RWPE2 (cell line): Measurements from ENCODE around the gene TRANK1.
A peak's percentile ranks its signal among the peaks of the same experiment; 100 is the strongest.

ENCODE experiments used
- ATAC-seq: fragments of 200-7000 bp; cut with Tn5 transposase; 3 replicates; pipeline ENCODE4 v1.9.1; 2021; ENCODE audit warnings: low read depth
- DNase-seq: peaks from one replicate; pipeline ENCODE4 v3.0.0-alpha.2; 2020; ENCODE audit warnings: low spot score
- H3K27ac ChIP-seq: fragments of 450-650 bp; 2 replicates; pipeline ENCODE4 v1.5.1; 2017; ENCODE audit warnings: mild to moderate bottlenecking; ENCODE audit not compliant: poor library complexity, severe bottlenecking
- H3K27me3 ChIP-seq: fragments of 250-450 bp; sonication (Bioruptor Pico); 2 replicates; pipeline ENCODE4 v1.5.1; 2021; ENCODE audit warnings: mild to moderate bottlenecking, moderate library complexity; ENCODE audit not compliant: insufficient read depth, poor library complexity, severe bottlenecking
- H3K36me3 ChIP-seq: fragments of 250-450 bp; sonication (Bioruptor Pico); 2 replicates; pipeline ENCODE4 v1.5.1; 2020; ENCODE audit warnings: low read depth, mild to moderate bottlenecking, moderate library complexity
- H3K4me1 ChIP-seq: fragments of 250-450 bp; sonication (Bioruptor Pico); 2 replicates; pipeline ENCODE4 v1.5.1; 2021; ENCODE audit warnings: mild to moderate bottlenecking, moderate library complexity; ENCODE audit not compliant: insufficient read depth, poor library complexity, severe bottlenecking
- H3K4me3 ChIP-seq: fragments of 250-450 bp; sonication (Bioruptor Pico); 2 replicates; pipeline ENCODE4 v1.5.1; 2021; ENCODE audit warnings: mild to moderate bottlenecking, moderate library complexity; ENCODE audit not compliant: severe bottlenecking
- H3K9me3 ChIP-seq: fragments of 250-450 bp; sonication (Bioruptor Pico); 2 replicates; pipeline ENCODE4 v1.5.1; 2021; ENCODE audit warnings: mild to moderate bottlenecking, moderate library complexity; ENCODE audit not compliant: severe bottlenecking
- CTCF ChIP-seq: fragments of 450-650 bp; IDR thresholded peaks from one replicate; pipeline ENCODE4 v1.5.1; 2017; ENCODE audit warnings: mild to moderate bottlenecking, moderate library complexity; ENCODE audit not compliant: poor library complexity, severe bottlenecking

Gene TRANK1

GRCh38 chr3:36991147-36991546 is 46.3 kb upstream of the TRANK1 start:
- no peak overlapping the region for H3K27ac ChIP-seq
- DNase-seq = no peak
- H3K4me1 ChIP-seq = peaks cover 20% of the 10 kb centered on the region
- H3K9me3 ChIP-seq = no peaks in the 10 kb centered on the region
- ATAC-seq = no peak
- H3K27me3 ChIP-seq = no peaks in the 10 kb centered on the region
- TF ChIP-seq CTCF = no peak
- peak overlapping the region; percentile 56 for H3K4me3 ChIP-seq
- H3K36me3 ChIP-seq = peaks cover 66% of the 10 kb centered on the region

GRCh38 chr3:36989568-36989967 is 44.7 kb upstream of the TRANK1 start:
- Histone ChIP-seq H3K4me1 (peaks cover 20% of the 10 kb centered on the region), H3K4me3 (no peak overlapping the region), H3K27ac (no peak overlapping the region), H3K9me3 (no peaks in the 10 kb centered on the region), H3K27me3 (no peaks in the 10 kb centered on the region), H3K36me3 (peaks cover 70% of the 10 kb centered on the region)
- ATAC-seq (no peak), DNase-seq (no peak)
- TF ChIP-seq CTCF = no peak

- no peak overlapping the region for H3K27ac ChIP-seq
- ATAC-seq (no peak), DNase-seq (no peak)
- H3K36me3 ChIP-seq = peaks cover 76% of the 10 kb centered on the region
- no peaks in the 10 kb centered on the region for H3K27me3 ChIP-seq
- H3K4me3 ChIP-seq = no peak overlapping the region
- no peak for TF ChIP-seq CTCF
- H3K4me1 ChIP-seq = peaks cover 20% of the 10 kb centered on the region
- no peaks in the 10 kb centered on the region for H3K9me3 ChIP-seq
These were observed 44.2 kb upstream of the TRANK1 start for GRCh38 chr3:36989005-36989404.

- Histone ChIP-seq H3K36me3 (peaks cover 82% of the 10 kb centered on the region), H3K4me1 (peaks cover 20% of the 10 kb centered on the region), H3K9me3 (no peaks in the 10 kb centered on the region), H3K27ac (no peak overlapping the region), H3K27me3 (no peaks in the 10 kb centered on the region), H3K4me3 (no peak overlapping the region)
- no peak for TF ChIP-seq CTCF
- ATAC-seq (no peak), DNase-seq (no peak)
These were observed 43.5 kb upstream of the TRANK1 start for GRCh38 chr3:36988356-36988755.

- TF ChIP-seq CTCF = no peak
- Histone ChIP-seq H3K27ac (no peak overlapping the region), H3K27me3 (no peaks in the 10 kb centered on the region), H3K36me3 (peaks cover 35% of the 10 kb centered on the region), H3K9me3 (no peaks in the 10 kb centered on the region), H3K4me3 (no peak overlapping the region), H3K4me1 (no peaks in the 10 kb centered on the region)
- DNase-seq (no peak), ATAC-seq (no peak)
These were observed 36.2 kb upstream of the TRANK1 start for GRCh38 chr3:36981006-36981405.
